Aorta (tissue), 5 donors: Measurements from ENCODE around the gene CCDC6. TPM values are rescaled to one million over a fixed set of nuclear protein-coding genes. Genes with fewer than 3 reads are reported as not detected.
"Not testable (repeated sequence)": the region's sequence is repeated elsewhere in the genome, so short reads cannot be mapped to it uniquely, and the experiment has no call there.

Experiments used
- ATAC-seq: fragments of 200-7000 bp; cut with Tn5 transposase; one replicate; pipeline ENCODE4 v1.9.1; 2022; ENCODE audit warnings: moderate library complexity; ENCODE audit not compliant: low FRiP score
- DNase-seq, 2 donors: peaks; one replicate each; pipeline ENCODE4 v3.0.0-alpha.2; 2020
- H3K27ac ChIP-seq, 2 donors: one replicate each; pipeline ENCODE4 v1.5.1; 2013; ENCODE audit warnings: low read length in 2 of 2, mild to moderate bottlenecking in 2 of 2, moderate library complexity in 2 of 2, control low read depth in 1 of 2, inconsistent platforms in 1 of 2, low read depth in 1 of 2
- H3K27me3 ChIP-seq, 2 donors: one replicate each; pipeline ENCODE4 v1.6.1; 2013; ENCODE audit warnings: control low read depth in 1 of 2, low read length in 1 of 2, mild to moderate bottlenecking in 1 of 2, moderate library complexity in 1 of 2; ENCODE audit not compliant: insufficient read depth in 2 of 2, control insufficient read depth in 1 of 2
- H3K36me3 ChIP-seq, 2 donors: one replicate each; pipeline ENCODE4 v1.6.1; 2013; ENCODE audit warnings: control low read depth in 1 of 2, low read length in 1 of 2, mild to moderate bottlenecking in 1 of 2; ENCODE audit not compliant: insufficient read depth in 2 of 2, control insufficient read depth in 1 of 2
- H3K4me1 ChIP-seq, 2 donors: one replicate each; pipeline ENCODE4 v1.6.1; 2013; ENCODE audit warnings: low read length in 2 of 2, control low read depth in 1 of 2, mild to moderate bottlenecking in 1 of 2, moderate library complexity in 1 of 2; ENCODE audit not compliant: insufficient read depth in 2 of 2, control insufficient read depth in 1 of 2
- H3K4me3 ChIP-seq, 2 donors: one replicate each; pipeline ENCODE4 v1.5.1; 2013; ENCODE audit warnings: low read length in 2 of 2, control low read depth in 1 of 2, mild to moderate bottlenecking in 1 of 2
- H3K9me3 ChIP-seq: one replicate; pipeline ENCODE4 v1.6.1; 2013; ENCODE audit warnings: mild to moderate bottlenecking, low read length; ENCODE audit not compliant: control insufficient read depth
- WGBS, 2 donors: extraction: QIAGEN DNeasy Blood & Tissue Kit; methylation state at CpG; one replicate each; pipeline ENCODE4 v1.1.7; 2013; 5-methylcytosine and 5-hydroxymethylcytosine counted together
- intact Hi-C, 2 donors: fragments of 100-400 bp; cut with DNase I; formaldehyde crosslinking; loops; one replicate each; pipeline versions ENCODE4 v1.14.2 to v1.15.0; 2022
- polyA plus RNA-seq, 2 donors: library from polyadenylated mRNA; stranded (reverse); fragments of 200-250 nt; gene quantifications; one replicate each; pipeline ENCODE4 v1.2.3, GENCODE V29; 2013
- total RNA-seq, 2 donors: library from RNA; stranded (reverse); fragmentation: NEBNext Ultra II Directional; extraction: Animal tissue kit (Norgen Biotek cat#: 25700); gene quantifications; one replicate each; pipeline ENCODE4 v1.2.1, GENCODE V29; 2021
- donor health status: healthy with polysubstance abuse.
- donor health status: Bipolar disorder and iron deficiency.
- donor health status: DM: no; HTN: no; CAD: no.
- donor health status: DM: no; HTN: no; CAD: no.
- donor health status: DM: yes; HTN: yes; CAD: no.

Gene CCDC6
- total and polyA plus RNA-seq, 4 donors, result 21.8 to 90.0 (median 51.7) TPM

DNA sequence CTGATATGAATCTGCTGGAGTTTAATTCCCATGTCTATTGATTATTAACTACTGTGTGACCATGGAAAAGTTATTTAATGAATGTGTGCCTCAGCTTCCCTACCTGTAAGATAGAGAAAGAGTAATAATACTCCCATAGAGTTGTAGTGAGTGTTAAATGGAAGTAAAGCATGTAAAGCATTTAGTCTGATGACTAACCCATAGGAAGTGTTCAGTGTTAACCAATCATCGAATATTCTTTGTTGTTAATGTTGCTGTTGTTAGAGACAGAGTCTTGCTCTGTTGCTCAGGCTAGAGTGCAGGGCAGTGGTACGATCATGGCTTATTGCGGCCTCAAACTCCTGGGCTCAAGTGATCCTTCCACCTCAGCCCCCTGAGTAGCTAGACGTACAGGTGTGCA, 36.2 kb upstream of the CCDC6 start:
- H3K4me1 ChIP-seq, result no peaks in the 10 kb centered on the region
- no peaks in the 10 kb centered on the region for H3K36me3 ChIP-seq
- no peak overlapping the region for H3K27ac ChIP-seq
- DNase-seq (no peak), ATAC-seq (no peak)
- intact Hi-C loops, result no loop called here
- H3K4me3 ChIP-seq, result no peak overlapping the region
- H3K9me3 ChIP-seq, result no peaks in the 10 kb centered on the region
- 91% methylated on average over 4 of the region's 4 CpGs for WGBS, 2 donors
- H3K27me3 ChIP-seq, result no peaks in the 10 kb centered on the region

DNA sequence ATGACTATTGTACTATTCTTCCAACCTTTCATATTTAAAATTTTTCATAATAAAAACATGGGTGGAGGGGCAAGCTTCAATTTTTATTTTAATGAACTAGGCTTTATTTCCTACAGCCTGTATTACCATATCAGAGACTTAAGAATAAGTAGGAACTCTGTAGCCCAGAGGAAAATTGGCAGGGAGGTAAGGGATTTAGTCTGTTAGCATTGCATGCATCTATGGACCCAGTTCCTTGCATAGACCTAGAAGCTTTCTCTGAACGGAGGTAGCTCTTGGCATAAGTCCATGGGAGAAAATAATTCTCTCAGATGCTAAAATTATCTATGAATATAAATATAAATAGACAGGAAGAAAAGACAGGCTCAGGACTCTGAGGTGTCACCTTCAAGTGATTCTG, 31.4 kb upstream of the CCDC6 start:
- Histone ChIP-seq H3K9me3 (no peaks in the 10 kb centered on the region), H3K36me3 (no peaks in the 10 kb centered on the region), H3K27me3 (no peaks in the 10 kb centered on the region), H3K4me1 (no peaks in the 10 kb centered on the region), H3K27ac (no peak overlapping the region), H3K4me3 (no peak overlapping the region)
- intact Hi-C loops, result no loop called here
- DNase-seq, result no peak
- 25 to 26% methylated on average over 1 of the region's 1 CpG for WGBS, 2 donors
- ATAC-seq, result no peak

DNA sequence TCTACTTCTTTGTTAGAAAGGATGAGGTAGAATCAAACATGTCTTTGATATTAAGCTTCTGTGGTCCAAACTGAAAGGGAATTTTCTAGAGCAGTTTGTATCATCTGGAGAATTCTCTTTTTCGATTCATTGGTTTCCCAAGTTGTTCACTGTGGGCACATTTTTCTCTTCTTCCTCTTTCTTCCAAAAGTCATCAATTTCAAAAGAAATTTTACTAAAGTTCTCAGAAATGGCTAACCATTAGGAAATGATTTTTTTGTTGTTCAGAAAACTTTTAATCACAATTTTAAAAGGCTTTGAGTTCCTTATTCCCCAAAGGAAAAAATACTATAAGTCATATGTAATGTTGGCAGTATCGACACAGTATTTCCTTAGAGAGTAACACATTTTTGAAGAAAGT, 28.3 kb upstream of the CCDC6 start:
- Histone ChIP-seq H3K9me3 (no peaks in the 10 kb centered on the region), H3K4me1 (no peaks in the 10 kb centered on the region), H3K27me3 (no peaks in the 10 kb centered on the region), H3K4me3 (no peak overlapping the region), H3K27ac (no peak overlapping the region), H3K36me3 (no peaks in the 10 kb centered on the region)
- DNase-seq, result no peak
- WGBS, 2 donors, result 79 to 81% methylated on average over 2 of the region's 2 CpGs
- no peak for ATAC-seq
- intact Hi-C loops, result no loop called here

DNA sequence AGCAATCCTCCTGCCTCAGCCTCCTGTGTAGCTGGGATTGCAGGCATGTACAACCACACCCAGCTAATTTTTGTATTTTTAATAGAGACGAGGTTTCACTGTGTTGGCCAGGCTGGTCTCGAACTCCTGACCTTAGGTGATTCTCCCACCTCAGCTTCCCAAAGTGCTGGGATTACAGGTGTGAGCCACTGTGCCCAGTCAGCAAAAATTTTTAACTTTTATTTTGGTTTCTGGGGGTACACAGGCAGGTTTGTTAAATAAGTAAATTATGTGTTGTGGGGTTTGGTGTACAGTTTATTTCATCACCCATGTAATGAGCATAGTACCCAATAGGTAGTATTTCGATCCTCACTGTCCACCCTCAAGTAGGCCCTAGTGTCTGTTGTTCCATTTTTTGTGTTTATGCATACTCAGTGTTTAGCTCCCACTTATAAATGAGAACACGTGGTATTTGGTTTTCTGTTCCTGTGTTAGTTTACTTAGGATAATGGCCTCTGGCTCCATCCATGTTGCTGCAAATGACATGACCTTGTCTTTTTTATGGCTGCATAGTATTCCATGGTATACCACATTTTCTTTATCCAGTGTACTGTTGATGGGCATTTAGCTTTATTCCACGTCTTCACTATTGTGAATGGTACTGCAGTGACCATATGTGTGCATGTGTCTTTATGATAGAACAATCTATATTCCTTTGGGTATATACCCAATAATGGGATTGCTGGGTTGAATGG, 24.6 kb upstream of the CCDC6 start:
- H3K27ac ChIP-seq, H3K36me3 ChIP-seq, ATAC-seq, H3K4me1 ChIP-seq, intact Hi-C loops, DNase-seq, H3K27me3 ChIP-seq, H3K9me3 ChIP-seq, H3K4me3 ChIP-seq: not testable (repeated sequence)
- 91 to 95% methylated on average over 5 of the region's 5 CpGs for WGBS, 2 donors

DNA sequence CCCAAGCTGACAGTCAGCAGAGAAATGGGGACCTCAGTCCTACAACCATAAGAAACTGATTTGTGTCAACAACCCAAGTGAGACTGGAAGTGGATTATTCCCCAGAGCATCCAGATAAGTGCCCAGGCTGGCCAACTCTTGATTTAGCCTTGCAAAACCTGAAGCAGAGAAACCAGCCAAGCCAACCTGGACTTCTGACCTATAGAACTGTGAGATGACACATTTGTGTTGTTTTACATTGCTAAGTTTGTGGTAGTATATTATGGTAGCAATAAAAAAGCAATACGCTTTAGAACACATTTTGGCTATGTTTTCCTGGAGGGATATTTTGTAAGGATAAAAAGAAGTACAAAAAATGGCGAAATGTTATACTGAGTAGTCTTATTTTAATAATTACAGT, 19.7 kb upstream of the CCDC6 start:
- intact Hi-C loops, result no loop called here
- H3K36me3 ChIP-seq, result no peaks in the 10 kb centered on the region
- no peaks in the 10 kb centered on the region for H3K27me3 ChIP-seq
- ATAC-seq (no peak), DNase-seq (no peak)
- no peak overlapping the region for H3K4me3 ChIP-seq
- no peak overlapping the region for H3K27ac ChIP-seq
- H3K9me3 ChIP-seq, result peaks cover 1% of the 10 kb centered on the region
- H3K4me1 ChIP-seq, result no peaks in the 10 kb centered on the region
- 95 to 98% methylated on average over 2 of the region's 2 CpGs for WGBS, 2 donors

DNA sequence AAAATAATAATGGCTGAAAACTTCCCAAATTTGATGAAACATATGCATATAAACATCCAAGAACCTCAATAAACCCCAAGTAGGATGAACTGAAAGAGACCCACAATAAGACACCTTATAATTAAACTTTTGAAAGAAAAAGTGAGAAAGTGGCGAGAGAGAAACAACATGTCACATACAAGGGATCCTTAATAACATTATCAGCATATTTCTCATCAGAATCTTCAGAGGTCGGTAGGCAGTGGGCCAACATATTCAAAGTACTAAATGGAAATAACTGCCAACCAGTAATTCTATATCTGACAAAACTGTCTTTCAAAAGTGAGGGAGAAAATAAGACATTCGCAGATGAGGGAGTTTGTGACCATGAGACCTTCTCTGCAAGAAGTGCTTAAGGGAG, 16.6 kb upstream of the CCDC6 start:
- Histone ChIP-seq H3K9me3 (peaks cover 1% of the 10 kb centered on the region), H3K36me3 (no peaks in the 10 kb centered on the region), H3K27me3 (no peaks in the 10 kb centered on the region), H3K4me3 (no peak overlapping the region), H3K27ac (no peak overlapping the region), H3K4me1 (no peaks in the 10 kb centered on the region)
- WGBS, 2 donors, result 62 to 63% methylated on average over 3 of the region's 3 CpGs
- DNase-seq (no peak), ATAC-seq (no peak)
- intact Hi-C loops, result no loop called here

DNA sequence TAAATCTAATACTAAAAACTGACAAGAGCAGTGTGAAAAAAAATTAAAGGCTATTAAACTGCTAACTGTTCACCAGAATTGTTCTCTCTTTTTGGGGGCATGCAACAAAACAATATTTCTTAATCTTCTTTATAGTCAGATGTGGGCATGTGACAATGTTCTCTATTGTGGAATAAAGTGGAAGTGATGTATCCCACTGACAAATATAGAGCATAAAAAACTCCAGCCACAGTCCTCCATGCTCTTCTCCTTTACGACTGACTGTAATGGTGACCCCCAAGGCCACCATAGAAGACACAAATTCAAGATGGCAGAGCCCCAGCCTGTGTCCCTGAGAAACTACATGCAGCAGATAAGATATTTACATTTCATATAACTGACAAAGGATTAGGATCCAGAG, 11.6 kb upstream of the CCDC6 start:
- no peak overlapping the region for H3K27ac ChIP-seq
- ATAC-seq (no peak), DNase-seq (no peak)
- H3K4me1 ChIP-seq, result no peaks in the 10 kb centered on the region
- peaks cover 1% of the 10 kb centered on the region for H3K9me3 ChIP-seq
- intact Hi-C loops, result no loop called here
- H3K4me3 ChIP-seq, result no peak overlapping the region
- no peaks in the 10 kb centered on the region for H3K27me3 ChIP-seq
- no peaks in the 10 kb centered on the region for H3K36me3 ChIP-seq
- 85 to 90% methylated on average over 1 of the region's 1 CpG for WGBS, 2 donors

DNA sequence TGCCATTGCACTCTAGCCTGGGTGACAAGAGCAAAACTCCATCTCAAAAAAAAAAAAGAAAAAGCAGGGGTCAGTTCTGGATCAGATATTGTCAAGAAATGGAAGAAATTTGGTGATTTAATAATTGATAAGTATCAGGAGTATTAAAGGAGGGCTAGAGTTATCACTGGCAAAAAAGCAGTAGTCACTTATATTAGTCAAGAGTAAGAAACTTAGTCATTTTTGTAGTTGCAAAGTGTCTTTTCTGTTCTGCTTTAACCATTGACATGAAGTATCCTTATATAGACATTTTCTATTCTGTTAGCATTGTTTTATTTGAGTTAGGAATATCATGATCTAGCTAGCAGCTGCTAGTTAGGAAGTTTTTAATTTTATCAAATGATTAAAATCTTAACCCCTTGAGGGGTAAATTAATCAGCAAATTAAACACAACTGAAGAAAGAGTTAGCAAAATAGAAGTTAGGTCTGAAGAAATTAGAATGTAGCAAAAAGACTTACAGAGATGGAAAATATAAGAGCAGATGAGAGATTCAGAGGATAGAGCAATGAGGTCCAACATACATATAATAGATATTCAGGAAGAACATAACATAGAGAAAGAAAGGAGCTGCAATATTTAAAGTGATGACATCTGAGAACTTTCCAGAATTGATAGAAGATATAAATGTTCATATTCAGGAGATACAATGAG, 7.3 kb upstream of the CCDC6 start:
- no peaks in the 10 kb centered on the region for H3K27me3 ChIP-seq
- H3K4me1 ChIP-seq, result no peaks in the 10 kb centered on the region
- no peak for ATAC-seq
- no peak overlapping the region for H3K4me3 ChIP-seq
- H3K36me3 ChIP-seq, result no peaks in the 10 kb centered on the region
- no peak overlapping the region for H3K27ac ChIP-seq
- intact Hi-C loops, result no loop called here
- no peak for DNase-seq
- H3K9me3 ChIP-seq, result no peaks in the 10 kb centered on the region

DNA sequence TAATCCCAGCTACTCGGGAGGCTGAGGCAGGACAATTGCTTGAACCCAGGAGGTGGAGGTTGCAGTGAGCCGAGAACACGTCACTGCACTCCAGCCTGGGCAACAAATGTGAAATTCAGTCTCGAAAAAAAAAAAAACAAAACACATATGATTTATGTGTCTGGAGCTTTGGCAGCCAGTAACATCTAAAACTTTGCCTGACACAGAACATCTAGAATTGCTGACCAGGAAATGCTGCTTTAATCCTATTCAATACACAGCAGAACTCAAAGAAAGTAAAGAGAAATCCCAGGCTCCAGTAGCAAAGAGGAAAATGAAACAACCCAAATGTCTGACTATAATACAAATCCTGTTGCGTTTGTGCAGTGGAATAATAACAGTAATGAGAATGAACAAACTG, 4.5 kb upstream of the CCDC6 start:
- WGBS, 2 donors, result 1 to 7% methylated on average over 5 of the region's 5 CpGs
- no peaks in the 10 kb centered on the region for H3K36me3 ChIP-seq
- intact Hi-C loops, result no loop called here
- H3K9me3 ChIP-seq, result no peaks in the 10 kb centered on the region
- H3K4me1 ChIP-seq, result no peaks in the 10 kb centered on the region
- H3K27me3 ChIP-seq, result no peaks in the 10 kb centered on the region
- no peak overlapping the region for H3K27ac ChIP-seq
- no peak for ATAC-seq
- no peak for DNase-seq
- no peak overlapping the region for H3K4me3 ChIP-seq
